Measurements from ENCODE around the gene CISD1.
"Not testable (repeated sequence)": the region's sequence is repeated elsewhere in the genome, so short reads cannot be mapped to it uniquely, and the experiment has no call there.

CISD1 gene

GRCh38 chr10:58268946-58269781 is at the start of gene CISD1:
Gene CISD1, plus strand, starts transcription at chr10:58269162. Its CDS starts 112 bp downstream, at chr10:58269274.
- peak; percentile 48 for DNase-seq

GRCh38 chr10:58219875-58220274 is 49.1 kb upstream of the CISD1 start:
- DNase-seq = no peak

DNA sequence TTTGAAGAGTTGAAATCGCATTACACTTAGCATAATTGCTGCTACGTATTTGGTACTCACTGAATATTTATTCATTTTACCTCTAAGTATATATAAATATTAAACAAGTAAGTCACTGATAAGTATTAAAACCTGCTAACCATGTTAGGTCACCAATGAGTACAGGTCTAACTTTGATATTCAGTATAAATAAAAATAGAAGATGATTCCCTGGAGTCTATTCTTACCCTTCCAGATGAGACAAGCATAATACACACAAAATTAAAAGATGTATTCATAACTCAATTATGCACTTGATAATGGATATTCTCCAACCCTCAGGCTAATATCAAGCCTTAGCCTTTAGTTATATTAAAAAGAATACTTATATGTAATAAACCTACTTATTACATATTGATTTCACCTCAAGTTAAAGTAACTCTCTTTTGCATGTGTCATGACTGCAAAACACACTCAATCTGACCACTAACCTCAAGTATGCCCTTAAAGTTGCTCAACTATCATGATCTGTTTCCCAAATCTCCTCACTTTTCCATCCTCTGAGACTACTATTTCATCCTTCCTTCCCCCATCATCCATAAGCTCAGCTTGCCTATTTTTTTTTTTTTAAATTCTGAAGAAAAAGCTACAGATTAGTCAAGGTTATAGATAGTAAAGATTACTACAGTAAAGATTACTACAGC is 48.1 kb upstream of the CISD1 start:
- no peak for DNase-seq

DNA sequence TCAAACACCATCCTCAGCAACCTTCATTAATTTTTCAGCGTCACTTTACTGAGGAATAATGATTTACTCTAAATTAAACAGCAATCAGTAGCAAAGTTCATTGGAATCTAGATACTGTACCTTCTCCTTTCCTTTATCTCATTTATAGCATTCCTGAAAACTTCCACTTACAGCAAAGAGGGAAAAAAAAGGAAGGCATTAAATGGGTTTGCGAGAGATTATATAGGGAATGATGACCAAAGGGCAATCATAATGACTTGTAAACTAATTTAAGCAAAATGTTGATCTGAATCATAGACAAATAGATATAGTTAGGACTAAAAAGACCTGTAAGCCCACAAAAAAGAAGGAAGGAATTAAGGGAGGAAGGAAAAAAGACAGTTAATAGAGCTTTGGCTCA is 43.3 kb upstream of the CISD1 start:
- DNase-seq = no peak

- not testable (repeated sequence) for DNase-seq
Observed at GRCh38 chr10:58229856-58230255, 39.1 kb upstream of the CISD1 start.

DNA sequence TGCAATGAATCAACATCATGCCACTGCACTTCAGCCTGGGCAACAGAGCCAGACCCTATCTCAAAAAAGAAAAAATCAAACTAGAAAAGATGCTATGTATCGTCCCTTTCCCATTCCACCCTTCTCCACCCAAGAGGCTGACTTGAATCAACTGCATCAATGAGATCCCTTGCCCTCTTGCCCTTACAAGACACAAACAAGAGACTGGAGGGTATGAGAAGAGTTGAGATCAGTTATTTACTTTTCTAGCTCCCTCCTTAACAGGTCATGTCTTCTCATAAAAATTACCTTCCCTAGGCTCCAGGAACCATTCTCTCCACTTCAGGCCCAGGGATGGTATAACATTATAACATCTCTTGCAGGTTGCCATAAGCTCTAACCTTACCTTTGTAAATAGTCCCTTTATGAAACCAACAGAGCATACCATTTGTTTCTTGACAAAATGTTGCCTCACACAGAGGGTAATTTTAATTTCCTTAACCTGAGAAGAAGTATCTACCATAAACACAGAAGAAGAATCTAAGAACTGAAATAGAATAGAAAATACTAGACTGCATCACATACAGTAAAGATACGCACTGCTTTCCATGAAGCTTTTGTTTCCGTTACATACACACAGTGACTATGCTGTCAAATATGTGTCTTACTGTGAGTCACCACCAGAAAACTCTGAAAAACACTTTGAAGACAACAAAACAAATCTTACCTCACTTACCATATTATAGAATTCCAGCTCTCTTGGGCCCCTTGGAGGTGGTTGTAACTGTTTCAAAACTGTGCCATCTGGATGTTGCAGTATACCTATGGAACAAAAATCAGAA is 31.7 kb upstream of the CISD1 start:
- no peak for DNase-seq

- no peak for DNase-seq
Observed at GRCh38 chr10:58239561-58240169, 29.3 kb upstream of the CISD1 start.

DNA sequence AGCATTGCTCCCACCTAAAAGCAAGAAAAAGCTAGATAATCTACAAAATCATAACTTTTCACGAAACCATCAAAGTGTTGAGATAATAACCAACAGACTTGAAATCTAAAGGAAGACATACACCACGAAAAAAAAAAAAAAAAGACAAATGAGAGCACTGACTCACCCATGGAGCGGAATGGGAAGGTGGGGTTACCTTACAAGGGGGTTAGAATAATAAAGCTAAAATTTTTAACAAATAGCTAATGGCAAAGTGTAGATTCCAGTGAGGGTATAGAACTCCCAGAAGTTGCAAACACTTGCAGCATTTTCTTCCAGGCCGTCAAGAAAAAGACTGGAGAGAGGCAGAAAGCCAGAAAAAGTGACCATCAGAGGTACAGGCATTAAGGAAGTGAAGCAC is 28.4 kb upstream of the CISD1 start:
- DNase-seq = no peak

DNA sequence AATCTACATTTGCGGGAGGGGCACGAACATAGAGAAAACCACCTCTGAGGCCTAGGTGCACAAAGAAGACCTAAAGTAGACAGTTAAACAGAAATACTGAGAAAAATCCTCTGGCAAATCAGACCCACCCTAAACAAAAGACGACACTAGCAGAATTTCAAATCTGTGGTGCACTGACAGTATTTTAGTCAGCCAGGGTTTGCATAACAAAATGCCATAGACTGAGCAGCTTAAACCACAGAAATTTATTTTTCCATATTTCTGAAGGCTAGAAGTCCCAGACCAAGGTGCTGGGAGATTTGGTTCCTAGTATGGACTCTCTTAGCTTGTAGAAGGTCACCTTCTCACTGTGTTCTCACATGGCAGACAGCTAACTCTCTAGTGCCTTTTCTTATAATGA is 27.6 kb upstream of the CISD1 start:
- no peak for DNase-seq

- no peak for DNase-seq
Observed at GRCh38 chr10:58243269-58243668, 25.7 kb upstream of the CISD1 start.

- not testable (repeated sequence) for DNase-seq
Observed at GRCh38 chr10:58243801-58244200, 25.2 kb upstream of the CISD1 start.

DNA sequence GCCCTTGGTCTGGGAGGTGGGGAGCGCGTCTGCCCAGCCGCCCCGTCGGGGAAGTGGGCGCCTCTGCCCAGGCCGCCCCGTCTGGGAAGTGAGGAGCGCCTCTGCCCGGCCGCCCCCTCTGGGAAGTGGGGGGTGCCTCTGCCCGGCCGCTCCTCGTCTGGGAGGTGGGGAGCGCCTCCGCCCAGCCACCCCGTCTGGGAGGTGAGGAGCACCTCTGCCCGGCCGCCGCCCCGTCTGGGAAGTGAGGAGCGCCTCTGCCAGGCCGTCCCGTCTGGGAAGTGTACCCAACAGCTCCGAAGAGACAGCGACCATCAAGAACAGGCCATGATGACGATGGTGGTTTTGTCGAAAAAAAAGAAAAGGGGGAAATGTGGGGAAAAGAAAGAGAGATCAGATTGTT is 24.7 kb upstream of the CISD1 start:
- DNase-seq = not testable (repeated sequence)

DNA sequence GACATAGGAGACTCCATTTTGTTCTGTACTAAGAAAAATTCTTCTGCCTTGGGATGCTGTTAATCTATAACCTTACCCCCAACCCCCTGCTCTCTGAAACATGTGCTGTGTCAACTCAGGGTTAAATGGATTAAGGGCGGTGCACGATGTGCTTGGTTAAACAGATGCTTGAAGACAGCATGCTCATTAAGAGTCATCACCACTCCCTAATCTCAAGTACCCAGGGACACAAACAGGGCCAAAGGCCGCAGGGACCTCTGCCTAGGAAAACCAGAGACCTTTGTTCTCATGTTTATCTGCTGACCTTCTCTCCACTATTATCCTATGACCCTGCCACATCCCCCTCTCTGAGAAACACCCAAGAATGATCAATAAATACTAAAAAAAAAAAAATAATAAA is 24.3 kb upstream of the CISD1 start:
- DNase-seq = not testable (repeated sequence)

- no peak for DNase-seq
Observed at GRCh38 chr10:58253184-58253583, 15.8 kb upstream of the CISD1 start.

DNA sequence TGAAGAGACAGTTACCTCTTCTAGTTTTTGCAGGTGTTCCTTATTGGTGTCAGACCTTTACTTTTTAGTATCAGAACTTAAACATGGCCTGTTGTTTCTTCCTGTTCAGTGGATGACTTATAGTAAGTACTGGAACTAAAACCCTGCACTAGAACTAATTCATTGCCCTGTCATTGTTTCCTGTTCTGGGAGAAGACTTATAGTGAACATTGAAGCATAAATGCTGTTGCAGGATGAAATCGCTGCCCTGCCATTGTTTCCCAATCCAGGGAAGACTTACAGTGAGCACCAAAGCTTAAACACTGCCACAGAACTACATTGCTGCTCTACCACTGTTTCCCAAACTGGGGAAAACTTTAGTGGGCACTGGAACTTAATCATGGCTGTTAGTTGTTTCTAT is 14.3 kb upstream of the CISD1 start:
- no peak for DNase-seq

DNA sequence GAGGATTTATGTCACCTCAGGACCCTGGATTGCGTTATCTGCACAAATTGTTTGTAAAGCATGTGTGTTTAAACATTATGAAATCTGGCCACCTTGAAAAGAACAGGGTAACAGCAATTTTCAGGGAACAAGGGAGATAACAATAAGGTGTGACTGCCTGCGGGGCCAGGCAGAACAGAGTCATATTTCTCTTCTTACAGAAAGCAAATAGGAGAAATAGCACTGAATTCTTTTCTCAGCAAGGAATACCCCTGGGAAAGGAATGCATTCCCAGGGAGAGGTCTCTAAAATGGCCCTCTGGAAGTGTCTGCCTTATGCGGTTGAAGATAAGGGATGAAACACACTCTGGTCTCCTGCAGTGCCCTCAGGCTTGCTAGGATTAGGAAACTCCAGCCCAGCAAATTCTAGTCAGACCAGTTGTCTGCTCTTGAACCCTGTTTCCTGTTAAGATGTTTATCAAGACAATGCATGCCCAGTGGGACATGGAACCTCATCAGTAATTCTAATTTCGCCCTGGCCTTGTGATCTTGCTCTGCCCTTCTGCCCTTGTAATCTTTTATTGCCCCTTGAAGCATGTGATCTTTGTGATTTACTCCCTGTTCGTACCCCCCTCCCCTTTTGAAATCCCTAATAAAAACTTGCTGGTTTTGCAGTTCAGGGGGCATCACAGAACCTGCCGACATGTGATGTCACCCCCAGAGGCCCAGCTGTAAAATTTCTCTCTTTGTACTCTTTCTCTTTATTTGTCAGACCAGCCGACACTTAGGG is 12.8 kb upstream of the CISD1 start:
- not testable (repeated sequence) for DNase-seq

GRCh38 chr10:58258977-58259692 is 9.8 kb upstream of the CISD1 start:
- DNase-seq = no peak

GRCh38 chr10:58260334-58260733 is 8.6 kb upstream of the CISD1 start:
- no peak for DNase-seq

DNA sequence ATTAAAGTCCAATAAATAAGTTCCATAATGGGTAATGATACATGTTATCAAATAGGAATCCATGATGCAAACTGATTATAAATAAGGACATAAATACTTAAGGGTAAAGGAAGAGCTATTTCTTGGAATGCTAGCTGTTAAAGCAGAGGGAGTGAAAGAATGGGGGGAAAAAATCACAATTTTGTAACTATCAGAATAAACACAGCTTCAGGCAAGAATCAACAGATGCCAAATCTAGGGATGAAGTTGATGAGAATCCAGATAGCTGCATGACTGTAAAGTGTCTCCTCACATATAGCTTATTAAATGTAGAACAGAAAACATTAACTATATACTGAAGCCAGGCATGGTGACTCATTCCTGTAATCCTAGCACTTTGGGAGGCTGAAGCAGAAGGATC is 6.2 kb upstream of the CISD1 start:
- DNase-seq = no peak

DNA sequence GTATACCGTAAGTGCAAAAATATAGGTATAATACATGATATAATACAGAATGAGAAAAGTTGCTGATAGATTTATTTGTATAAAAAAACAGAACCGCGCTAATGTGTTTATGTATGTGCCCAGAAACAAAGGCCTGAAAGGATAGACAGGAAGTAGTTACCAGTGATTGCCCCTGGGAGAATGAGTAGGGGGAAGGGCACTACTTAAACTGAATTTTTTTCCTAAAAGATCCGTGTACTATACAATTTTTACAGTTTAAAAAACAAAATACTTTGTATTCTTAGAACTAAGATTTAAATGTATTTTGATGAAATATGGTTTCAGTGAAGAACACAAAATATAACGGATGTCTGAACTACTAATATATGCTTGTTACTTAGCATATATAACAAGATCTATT is 4.2 kb upstream of the CISD1 start:
- DNase-seq = no peak

DNA sequence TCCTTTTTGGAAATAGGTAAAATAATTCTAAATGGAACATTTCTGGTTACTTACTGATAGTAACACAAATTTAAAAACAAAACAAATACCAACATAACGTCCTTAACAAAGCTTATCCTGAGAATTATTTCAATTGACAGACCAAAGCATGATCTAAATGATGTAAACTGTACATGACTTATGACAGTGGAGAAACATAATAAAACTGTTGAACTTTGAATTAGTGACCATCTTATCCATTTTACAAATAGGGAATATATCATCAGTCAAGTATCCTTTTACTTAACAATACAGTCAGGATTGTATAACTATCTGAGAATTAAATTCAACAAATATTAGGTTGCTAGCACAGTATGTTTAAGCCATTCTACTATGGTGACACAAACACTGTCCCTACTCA is 3.7 kb upstream of the CISD1 start:
- DNase-seq = no peak
